HL-60 (cell line): ENCODE results near the gene CCDC92.

Source experiments
- DNase-seq, 2 experiments: peaks; one replicate each; pipeline ENCODE4 v3.0.0-alpha.2; 2010 to 2020; ENCODE audit warnings: low read depth in 1 of 2, low spot score in 1 of 2
- H3K27ac ChIP-seq: fragments of 250-450 bp; sonication (Bioruptor Pico); replicated peaks from 2 replicates; pipeline ENCODE4 v1.5.1; 2020; ENCODE audit warnings: mild to moderate bottlenecking, moderate library complexity
- H3K27me3 ChIP-seq: fragments of 250-450 bp; sonication (Bioruptor Pico); 2 replicates; pipeline ENCODE4 v1.5.1; 2021; ENCODE audit warnings: mild to moderate bottlenecking, moderate library complexity; ENCODE audit not compliant: insufficient read depth, poor library complexity, severe bottlenecking
- H3K4me3 ChIP-seq: replicated peaks from 2 replicates; pipeline ENCODE4 v1.5.1; 2011; ENCODE audit warnings: mild to moderate bottlenecking, control low read depth, low read length; ENCODE audit not compliant: insufficient read depth
- CTCF ChIP-seq: IDR thresholded peaks from one replicate; pipeline ENCODE4 v1.5.1; 2011; ENCODE audit warnings: low read length, control low read depth, inconsistent platforms; ENCODE audit not compliant: insufficient read depth
- GABPA ChIP-seq: IDR thresholded peaks from 2 replicates; pipeline ENCODE4 v1.6.1; 2012; ENCODE audit warnings: low read depth
- POLR2AphosphoS5 ChIP-seq: IDR thresholded peaks from 2 replicates; pipeline ENCODE4 v1.6.1; 2012; ENCODE audit warnings: low read depth
- REST ChIP-seq: IDR thresholded peaks from 2 replicates; pipeline ENCODE4 v1.6.1; 2012; ENCODE audit warnings: low read depth; ENCODE audit not compliant: insufficient replicate concordance
- SPI1 ChIP-seq: IDR thresholded peaks from 2 replicates; pipeline ENCODE4 v1.6.1; 2012; ENCODE audit warnings: low read depth, mild to moderate bottlenecking, borderline replicate concordance

Gene CCDC92

GRCh38 chr12:124001343-124001742, 28.7 kb upstream of the CCDC92 start:
- Histone ChIP-seq H3K4me3 (no peak overlapping the region), H3K27me3 (no peaks in the 10 kb centered on the region), H3K27ac (no peak overlapping the region)
- no peak for TF ChIP-seq GABPA
- TF ChIP-seq POLR2AphosphoS5: no peak
- TF ChIP-seq SPI1: no peak
- TF ChIP-seq REST: no peak
- no peak for TF ChIP-seq CTCF
- no peak for DNase-seq

DNA sequence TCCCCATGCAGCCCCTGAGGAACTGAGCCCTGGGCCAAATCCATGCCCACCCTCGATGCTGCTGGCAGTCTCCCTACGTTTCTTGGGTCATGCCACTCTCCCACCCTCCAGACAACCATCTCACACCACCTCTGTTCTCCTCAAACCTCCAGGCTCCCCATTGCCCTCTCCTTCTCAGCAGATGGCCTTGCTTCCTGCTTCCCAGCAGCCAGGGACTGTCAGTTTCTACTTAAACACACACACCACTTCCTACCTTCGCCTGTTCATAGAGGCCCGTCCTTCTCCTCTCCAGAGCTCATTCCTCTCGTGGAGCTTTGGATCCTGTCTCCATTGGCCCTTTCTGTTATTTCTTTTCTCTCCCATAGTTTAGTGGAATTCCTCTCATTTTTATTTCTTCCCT, 27.5 kb upstream of the CCDC92 start:
- Histone ChIP-seq H3K27ac (no peak overlapping the region), H3K27me3 (no peaks in the 10 kb centered on the region), H3K4me3 (no peak overlapping the region)
- no peak for DNase-seq
- TF ChIP-seq SPI1 (no peak), POLR2AphosphoS5 (no peak), REST (no peak), GABPA (no peak)

GRCh38 chr12:123998991-123999359, 26.3 kb upstream of the CCDC92 start:
- TF ChIP-seq GABPA: no peak
- TF ChIP-seq CTCF: no peak
- TF ChIP-seq SPI1: no peak
- no peak for TF ChIP-seq REST
- no peak for TF ChIP-seq POLR2AphosphoS5
- Histone ChIP-seq H3K4me3 (no peak overlapping the region), H3K27me3 (no peaks in the 10 kb centered on the region), H3K27ac (no peak overlapping the region)
- no peak for DNase-seq
